Activated CD4-positive, alpha-beta T cell treated with anti-CD3 and anti-CD28 coated beads, Interleukin-2, Interleukin-6, amounts not matched to agents 100 ng/mL and 50 ng/mL, durations not matched to agents 16 hours and 8 hours (primary cell): ENCODE measurements around the gene METTL18.
"Not testable (repeated sequence)": the region's sequence is repeated elsewhere in the genome, so short reads cannot be mapped to it uniquely, and the experiment has no call there.

ENCODE experiments used
- DNase-seq: peaks from one replicate; pipeline ENCODE4 v3.0.0-alpha.2; 2020

METTL18 gene

DNA sequence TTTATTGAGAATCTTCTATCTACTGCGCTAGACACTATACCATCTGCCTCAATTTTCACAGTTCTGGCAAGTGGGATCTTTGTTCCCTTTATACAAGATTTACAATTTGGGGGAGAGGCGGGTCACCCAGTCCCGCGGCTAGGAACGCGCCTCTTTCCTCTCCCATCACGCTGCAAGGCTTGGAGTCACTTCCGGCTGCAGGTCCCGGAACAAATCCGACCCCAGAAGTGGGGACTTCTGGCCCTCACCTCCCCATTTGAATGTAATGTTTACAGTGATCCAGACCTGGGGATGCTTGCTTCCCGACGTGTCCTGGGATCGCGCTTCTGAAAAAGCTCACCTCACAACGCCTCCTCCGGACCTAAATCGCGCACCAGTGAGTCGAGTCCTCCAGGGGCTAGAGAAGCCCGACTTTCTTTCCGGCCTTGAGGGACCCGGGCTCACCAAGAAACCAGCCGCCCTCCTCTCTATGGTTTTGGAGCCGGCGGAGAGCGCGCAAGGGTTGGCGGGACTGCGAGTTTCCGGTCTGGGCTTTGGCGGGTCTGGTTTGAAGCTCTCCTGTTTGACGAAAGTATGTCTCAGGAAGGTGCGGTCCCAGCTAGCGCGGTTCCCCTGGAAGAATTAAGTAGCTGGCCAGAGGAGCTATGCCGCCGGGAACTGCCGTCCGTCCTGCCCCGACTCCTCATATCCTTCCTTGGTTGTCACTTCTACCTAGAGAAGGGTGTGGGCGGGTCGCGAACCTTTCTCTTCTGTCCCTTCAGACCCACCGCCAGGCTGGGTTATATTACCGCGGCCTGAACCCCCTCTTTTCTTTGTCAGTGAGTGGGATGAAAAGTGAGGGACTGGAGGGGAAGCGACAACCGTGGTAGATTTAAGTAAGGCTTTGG is at the start of gene METTL18:
Gene METTL18 (minus strand): TSS at position 378 of the 887 bp plus-strand sequence. CDS start 1,212 bp downstream, outside the sequence.
- peak; percentile 96 for DNase-seq

DNA sequence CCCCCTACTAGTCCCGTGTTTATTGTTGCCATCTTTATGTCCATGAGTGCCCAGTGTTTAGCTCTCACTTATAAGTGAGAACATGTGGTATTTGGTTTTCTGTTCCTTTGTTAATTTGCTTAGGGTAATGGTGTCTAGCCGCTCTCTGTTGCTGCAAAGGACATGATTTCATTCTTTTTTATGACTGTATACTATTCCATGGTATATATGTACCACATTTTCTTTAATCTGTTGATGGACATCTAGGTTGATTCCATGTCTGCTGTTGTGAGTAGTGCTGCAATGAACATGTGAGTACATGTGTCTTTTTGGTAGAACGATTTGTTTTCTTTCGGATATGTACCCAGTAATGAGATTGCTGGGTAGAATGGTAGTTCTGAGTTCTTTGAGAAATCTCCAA is 44.2 kb upstream of the METTL18 start:
- DNase-seq, result no peak

DNA sequence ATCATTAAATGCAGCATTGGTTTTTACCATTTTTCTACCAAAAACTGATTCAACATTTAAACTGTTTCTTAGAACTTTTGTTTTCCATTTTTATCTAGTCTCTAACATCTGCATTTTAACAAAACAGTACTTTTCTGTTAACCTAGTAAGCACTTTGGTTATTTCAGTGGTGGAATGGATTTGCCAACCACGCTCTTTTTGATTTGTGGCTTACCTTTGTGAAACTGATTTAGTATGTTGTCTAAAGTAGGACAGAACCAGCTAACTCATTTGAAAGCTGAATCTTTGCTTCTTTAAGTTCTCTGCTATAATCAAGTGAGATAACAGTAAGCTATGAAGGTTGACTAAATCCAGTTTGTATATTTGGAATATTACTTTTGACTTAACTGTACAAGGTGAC is 41.5 kb upstream of the METTL18 start:
- DNase-seq, result no peak

DNA sequence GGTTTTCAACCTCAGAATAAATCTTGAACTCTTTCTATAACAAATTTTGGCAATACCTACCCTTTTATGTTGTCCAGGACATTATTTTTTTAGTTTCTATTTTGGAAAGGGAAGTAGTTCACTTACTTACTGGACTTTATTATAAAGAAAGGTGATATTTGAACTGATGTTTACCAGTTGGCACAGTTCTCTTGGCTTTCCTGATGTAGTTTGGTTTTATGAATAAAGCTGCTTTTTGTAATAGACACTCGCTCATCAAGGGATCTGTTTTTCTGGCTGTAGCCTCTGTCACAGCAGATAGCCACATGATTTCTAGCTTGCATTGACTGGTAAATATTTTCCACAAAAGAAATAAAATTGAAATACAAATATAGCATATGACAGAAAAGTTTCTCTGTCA is 40.9 kb upstream of the METTL18 start:
- no peak for DNase-seq

DNA sequence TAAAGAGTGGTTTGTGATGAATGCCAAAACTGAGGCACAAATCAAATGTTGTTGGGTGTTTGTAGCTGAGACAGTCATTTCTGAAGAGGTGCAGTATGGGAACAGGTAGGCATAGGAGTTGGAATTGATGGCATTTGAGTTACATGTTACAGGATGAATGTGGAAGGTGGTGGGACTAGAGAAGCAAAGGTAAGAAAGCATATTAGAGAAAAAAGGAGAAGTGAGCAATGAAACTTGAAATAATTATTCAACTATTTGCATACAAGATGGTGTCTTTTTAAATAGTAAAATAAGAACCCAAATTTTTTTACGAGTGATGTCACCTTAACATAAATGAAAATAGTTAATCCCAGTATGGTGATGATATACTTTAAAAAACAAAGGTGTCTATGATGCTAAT is 40.2 kb upstream of the METTL18 start:
- no peak for DNase-seq

DNA sequence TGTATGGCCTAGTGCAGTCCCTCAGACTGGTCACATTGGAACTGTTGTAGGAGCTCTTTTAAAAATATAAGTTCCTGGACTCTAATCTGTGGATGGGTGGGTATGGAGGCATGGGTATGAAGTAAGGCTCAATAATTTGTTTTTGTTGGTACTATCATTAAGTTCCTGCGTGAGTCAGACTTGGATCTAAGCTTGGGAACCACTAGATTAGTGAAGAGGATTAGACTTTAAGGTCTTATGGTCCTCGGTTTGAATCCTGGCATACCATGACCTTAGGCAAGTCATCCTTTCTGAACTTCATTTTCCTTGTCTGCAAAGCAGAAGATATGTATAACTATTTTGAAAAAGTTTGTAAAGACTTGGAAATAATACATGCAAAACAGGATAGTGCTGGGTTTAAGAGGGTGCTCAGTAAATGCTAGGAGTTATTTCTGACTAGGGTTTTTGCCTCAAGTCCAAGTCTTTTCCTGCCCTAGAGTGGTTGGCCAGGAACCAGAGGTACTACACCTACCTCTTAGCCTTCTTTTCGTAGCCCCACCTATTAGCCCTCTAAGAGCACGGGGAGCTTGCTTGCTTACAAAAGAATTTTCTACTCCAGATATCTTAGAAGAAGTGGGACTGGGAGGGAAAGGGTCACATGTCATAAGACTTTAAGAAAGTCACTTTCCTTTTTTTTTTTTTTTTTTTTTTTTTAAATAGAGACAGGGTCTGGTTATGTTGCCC is 38.6 kb upstream of the METTL18 start:
- no peak for DNase-seq

DNA sequence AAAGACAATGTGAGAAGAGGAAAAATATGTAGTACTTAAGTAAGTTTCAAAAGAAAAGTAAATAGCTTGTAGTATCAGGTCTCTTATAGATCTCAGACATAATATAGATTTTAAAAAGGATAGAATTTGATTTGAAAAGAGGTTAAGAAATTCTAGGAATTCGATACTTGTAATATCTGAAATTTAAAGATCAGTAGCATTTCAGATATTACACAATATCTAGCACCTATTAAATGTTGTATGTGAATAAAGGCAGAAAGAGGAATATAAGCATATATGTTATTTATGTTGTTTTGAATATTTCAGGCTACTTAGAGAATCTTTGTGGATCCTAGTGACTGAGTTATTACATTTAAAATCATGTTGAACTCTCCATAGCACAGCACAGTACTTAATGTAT is 35.0 kb upstream of the METTL18 start:
- DNase-seq, result no peak

DNA sequence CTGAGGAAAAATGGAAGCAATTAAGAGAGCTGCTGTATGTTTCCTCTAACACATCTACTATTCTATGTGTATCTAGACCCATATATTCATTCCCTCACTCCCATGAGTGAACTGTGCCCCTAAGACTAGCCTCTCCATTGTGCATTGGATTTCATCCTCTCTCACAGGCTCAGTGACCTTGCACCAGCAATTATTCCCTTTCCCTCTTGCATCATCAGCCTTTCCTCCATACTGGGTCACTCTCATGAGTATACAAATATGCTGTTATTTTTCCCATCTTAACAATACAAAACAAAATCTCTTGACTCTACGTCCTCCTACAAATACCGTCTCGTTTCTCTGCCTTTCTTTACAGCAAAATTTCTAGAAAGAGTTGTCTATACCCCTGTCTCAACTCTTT is 29.4 kb upstream of the METTL18 start:
- no peak for DNase-seq

DNA sequence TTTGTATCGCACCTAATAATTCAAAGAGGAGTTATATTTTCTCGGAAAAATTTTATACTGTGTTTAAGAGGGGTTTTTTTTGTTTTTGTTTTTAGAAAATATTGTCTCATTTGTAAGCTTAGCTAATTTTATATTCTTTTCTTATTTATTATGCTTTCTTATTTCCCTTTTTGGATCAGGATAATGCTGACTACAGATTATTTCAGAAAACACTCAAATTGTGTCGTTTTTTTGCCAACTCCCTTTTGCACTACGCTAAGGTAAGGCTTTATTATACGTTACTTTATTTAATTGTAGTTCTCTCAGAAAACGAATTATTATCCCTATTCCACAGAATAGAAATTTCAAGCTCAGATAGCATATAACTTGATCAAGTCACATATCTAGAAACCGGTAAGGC is 26.8 kb upstream of the METTL18 start:
- DNase-seq, result no peak

DNA sequence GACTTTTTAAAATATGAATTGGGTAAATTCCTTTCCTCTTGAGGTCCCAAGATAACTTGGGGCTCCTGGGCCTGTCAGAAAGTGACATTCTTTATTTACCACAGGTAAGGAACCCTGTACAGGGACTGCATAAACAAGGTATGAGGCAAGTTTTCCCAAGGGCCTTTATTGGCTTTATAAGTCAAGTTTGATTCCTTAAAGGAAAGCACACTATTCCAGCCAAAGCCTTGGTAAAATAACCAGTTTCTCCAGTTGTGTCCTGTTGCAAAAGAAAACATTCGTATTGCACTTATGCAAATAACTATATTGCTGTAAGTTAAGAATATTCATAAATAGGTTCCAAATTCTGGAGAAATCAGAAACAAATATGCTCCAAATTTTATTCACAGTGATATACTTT is 21.9 kb upstream of the METTL18 start:
- DNase-seq, result no peak

DNA sequence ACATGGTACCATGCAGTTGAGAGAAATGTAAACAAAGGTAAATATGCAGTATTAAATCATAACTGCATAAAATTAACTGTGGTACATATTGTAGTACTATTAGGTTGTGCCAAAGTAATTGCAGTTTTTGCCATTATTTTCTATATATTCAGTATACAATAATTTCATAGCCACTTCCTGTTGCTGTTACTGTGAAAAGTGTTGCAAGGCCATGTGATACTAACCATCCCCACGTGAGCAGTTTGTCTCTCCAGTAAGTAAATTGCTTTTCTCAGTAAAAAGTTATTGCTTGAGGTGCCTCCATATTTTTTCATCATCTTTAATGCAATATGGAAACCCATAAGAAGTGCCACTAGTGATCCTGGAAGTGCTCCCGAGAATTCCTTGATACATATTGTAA is 19.6 kb upstream of the METTL18 start:
- no peak for DNase-seq

DNA sequence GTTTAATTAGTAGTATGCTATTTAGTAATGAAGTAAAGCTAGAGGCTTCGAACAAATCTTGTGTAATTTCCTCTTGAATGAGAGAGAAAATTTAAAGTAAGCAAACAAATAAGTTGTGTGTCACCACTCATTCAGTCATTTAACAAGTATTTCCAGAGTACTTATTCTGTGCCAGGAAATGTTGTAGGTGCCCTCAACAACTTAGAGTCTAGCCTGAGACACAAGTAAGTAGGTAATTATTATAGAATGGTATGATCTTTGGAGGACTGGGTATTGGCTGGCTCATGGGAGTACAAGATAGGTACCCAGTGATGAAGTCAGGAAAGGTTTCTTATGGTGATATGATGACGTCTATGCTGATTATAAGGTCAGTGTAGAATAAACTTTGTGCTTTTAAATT is 17.4 kb upstream of the METTL18 start:
- DNase-seq, result no peak

DNA sequence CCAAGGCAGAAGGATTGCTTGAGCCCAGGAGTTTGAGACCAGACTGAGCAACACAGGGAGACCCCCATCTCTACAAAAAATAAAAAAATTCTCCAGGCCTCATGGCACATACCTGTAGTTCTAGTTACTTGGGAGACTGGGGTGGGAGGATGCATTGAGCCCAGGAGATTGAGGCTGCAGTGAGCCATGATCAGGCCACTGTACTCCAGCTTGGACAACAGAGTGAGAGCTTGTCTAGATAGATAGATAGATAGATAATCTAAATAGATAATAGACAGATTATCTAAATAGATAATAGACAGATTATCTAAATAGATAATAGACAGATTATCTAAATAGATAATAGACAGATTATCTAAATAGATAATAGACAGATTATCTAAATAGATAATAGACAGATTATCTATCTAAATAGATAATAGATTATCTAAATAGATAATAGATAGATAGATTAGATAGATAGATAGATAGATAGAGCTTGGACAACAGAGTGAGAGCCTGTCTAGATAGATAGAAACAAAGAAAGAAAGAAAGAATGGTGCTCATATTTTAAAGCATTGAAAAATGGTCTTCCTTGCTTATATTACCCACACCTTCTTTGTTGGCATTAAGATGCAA is 16.8 kb upstream of the METTL18 start:
- not testable (repeated sequence) for DNase-seq

DNA sequence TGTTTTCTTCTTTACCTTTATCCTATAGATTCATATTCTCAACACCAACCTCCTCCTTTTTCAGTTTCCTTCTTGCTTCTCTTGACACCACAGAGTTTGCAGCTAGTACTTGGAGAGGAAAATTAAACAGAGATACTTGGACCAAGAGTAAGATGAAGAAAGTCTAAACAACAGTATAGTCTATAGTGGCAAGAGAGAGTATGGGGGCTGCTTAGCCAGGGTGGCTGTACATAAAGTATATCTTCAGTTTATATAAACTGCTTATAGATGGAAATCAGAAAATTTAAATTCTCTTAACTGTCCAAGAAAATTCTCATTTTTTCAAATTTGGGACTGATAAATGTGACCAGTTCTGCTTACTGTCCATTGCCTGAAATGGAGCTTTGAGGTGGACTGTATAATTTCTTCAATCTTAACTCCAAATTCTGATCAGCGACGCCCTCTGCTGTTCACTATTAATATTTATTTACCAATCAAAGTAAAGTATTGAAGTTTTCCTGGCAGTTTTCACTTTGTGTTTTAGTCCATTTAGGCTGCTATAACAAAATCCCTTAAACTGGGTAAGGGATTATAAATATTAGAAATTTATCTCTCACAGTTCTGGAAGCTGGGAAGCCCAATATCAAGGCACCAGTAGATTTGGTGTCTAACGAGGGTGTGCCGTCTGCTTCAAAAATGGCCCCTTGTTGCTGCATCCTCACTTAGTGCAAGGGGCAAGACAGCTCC is 14.8 kb upstream of the METTL18 start:
- DNase-seq, result peak; percentile 43

DNA sequence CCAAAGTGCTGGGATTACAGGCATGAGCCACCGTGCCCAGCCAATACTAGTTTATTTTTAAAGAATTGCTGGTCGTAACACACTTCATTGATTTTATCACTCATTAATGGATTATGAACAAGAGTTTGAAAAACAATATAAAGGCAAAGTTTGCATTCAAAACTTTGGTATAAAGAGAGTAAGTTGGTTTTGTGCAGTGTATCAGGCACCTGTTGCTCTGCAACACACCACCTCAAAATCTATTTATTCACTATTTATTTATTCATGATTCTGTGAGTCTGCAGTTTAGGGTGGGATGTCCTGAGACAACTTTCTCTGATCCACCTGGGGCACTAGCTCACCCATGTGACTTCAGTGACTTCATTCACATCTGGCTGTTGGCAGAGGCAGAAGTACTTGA is 10.2 kb upstream of the METTL18 start:
- DNase-seq, result no peak

DNA sequence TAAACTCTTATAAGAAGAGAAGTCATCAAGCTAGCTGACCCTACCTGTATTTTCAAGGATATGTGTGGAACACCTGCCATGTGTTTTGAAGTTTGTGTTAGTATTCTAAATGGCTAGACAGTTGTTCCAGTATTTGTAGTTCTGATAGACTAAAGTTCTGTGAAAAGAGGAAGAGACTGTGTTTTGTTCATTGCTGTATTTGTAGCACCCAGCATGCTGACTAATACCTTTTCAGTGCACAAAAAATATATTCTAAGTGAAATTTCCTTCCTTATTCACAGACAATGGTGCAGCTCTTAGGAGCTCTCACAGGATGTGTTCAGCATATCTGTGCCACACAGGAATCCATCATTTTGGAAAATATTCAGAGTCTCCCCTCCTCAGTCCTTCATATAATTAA is 8.2 kb upstream of the METTL18 start:
- DNase-seq, result no peak

DNA sequence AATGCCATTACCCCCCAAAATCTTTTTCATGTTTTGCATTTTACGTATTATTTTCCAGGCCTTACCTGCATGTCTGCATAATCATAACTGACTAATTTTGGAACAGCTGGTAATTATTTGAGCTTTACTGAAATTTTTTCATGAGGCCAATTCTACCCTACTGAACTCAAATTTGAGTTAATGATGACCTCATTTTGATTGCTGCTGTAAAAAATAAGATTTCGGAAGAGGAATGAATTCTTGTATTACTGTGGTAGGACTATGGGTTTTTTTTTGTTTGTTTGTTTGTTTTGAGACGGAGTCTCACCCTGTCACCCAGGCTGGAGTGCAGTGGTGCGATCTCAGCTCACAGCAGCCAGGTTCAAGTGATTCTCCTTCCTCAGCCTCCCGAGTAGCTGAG is 2.6 kb upstream of the METTL18 start:
- no peak for DNase-seq

DNA sequence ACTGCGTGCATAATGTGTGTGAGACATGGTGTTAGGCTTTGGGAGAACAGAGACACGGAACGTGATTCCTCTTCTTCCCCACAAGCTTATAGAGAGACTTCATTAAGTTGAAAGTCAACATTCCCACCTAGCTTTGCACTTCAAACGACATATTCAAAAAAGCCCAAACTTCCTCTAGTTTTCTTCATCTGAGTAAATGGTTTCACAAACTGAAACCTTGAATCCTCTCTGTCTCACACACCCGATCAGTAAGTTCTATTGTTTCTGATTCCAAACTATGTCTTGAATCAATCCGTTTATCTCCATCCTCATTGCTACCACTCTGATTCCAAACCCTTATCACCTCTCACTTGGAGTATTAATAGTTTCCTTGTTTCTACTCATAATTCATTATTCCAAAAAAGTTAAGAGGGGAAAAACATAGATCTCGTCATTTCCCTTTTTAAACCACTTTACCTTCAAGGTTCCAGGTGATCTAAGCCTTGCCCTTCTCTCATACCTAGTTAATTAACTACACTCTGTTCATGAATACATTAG is 1.6 kb upstream of the METTL18 start:
- DNase-seq, result peak; percentile 43

DNA sequence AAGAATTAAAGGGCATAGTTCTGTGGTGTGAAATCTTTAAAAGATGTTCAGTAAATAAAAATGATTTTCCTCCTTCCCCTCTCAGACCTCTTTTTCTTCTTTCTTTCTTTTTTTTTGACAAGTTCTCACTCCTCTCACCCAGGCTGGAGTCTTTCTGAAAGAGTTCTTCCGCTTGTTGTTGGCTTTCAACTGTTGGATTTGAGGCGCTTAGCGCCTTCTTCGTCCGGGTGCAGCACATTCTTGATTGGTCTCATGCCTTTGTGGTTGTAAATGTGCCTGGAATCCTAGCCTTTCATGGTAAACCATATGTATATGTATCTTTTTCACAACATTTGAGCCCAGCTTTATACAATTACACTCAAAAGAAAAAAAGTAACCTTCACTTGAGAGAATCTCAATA is 980 bp upstream of the METTL18 start:
- peak; percentile 60 for DNase-seq

DNA sequence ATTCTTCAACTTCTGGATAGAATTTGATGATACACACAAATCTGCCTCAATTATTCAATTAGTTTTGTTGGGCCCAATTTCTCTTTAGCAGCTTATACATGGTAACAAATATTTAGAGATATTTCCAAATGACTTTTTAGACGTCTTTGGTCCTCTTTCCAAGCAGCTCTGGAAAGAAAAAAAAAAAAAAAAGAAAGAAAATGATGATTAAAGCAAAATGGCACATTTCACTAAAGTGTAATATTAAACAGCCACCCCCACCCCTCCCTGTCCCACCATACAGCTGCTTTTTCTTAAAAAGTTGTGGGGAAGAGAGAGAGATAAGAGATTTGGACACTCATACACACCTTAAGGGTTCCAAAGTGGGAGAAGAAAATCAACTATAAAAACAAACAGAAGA is 977 bp downstream of the METTL18 start:
- DNase-seq, result no peak

DNA sequence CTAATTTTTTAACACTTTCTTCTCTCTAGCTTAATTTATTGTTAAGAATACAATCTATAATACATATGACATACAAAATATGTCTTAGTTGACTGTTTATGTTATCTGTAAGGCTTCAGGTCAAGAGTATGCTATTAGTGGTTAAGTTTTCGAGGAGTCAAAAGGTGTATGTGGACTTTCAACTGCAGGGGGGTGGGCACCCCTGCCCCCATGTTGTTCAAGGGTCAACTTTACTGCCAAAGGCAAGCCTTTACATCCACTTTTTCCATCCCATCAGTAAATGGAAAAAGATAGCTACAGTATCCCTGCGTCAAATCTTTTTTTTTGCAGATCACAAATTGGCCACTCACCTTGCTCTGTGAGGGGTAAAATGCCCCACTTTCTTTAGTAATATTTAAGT is 6.3 kb downstream of the METTL18 start:
- DNase-seq, result no peak

DNA sequence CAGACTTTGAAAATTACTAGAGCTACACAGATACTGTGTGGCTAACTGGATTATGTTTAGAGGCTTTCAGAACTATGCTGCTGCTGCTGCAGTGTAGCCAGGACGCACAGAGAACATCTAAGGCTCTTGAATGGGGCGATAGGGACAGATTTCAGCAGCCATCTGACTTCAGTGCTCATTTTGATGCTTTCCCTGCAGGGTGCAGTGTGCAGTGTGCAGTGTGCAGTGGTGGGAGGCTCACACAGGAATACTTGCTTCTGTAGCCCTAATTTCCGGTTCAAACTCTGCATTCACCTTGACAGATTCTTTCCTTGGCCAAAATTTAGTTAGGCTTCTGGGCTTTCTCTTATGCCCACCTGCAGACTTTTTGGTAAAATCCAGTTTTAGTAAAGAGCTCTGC is 7.7 kb downstream of the METTL18 start:
- no peak for DNase-seq

DNA sequence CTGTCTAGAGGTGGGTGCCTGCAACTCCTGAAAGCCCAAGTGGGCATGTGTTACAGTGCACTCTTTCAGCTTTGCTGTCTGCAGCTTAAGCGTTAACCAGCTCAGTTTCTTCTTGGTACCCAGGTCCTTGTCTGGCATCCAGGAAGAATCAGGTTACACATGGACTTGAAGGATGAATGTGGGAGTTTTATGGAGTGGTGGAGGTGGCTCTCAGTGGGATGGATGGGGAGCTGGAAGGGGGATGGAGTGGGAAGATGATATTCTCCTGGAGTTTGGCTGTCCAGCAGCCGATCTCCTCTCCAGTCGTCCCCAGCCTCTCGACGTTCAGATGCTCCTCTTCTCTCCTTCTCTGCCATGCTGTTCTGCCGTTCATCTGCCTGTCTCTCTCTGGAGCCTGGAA is 9.4 kb downstream of the METTL18 start:
- no peak for DNase-seq
